Measurements from ENCODE around the gene ATP6V1F. TPM values are rescaled to one million over a fixed set of nuclear protein-coding genes. Genes with fewer than 3 reads are reported as not detected.
A peak's percentile ranks its signal among the peaks of the same experiment; 100 is the strongest.

ATP6V1F gene
- total RNA-seq, 4 donors from 2014 or later, result 67.7 to 101 (median 84.5) TPM

DNA sequence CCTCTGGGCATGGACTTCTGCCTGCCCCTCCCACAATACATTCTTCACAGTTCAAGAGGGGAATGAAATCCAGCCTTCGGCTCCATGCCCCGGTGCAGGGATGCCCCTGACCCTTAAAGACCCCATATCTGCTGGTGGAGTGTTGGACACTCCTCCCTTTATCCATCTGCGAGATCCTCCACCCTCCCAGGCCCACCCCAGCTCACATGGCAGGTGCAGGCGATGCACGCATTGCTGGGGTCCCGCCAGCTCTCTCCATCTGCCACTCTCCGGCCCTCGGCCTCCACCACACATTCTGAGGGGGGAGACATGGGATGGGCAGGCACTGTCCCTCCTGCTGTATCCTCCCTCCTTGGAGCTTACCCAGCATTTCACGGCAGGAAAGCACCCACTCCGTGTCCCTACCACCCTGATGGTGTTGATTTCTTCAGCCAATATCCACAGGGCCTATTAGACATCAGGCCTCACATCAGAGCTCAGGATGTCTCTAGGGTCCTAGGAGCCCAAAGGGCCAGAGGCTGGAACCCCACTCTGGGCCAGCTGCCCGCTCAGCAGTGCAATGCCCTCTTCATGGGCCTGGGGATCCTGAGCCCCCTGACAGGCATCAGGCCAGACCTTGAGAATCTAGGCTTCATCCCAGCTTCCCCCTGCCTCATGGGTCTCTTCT is 18.3 kb downstream of the ATP6V1F start:
- Histone ChIP-seq H3K9me3 (no peaks in the 10 kb centered on the region), H3K36me3 (no peaks in the 10 kb centered on the region)

GRCh38 chr7:128881458-128882125 is 18.9 kb downstream of the ATP6V1F start:
- TF ChIP-seq CTCF (IDR thresholded peaks at IDR 0.05) (no peak), POLR2A (IDR thresholded peaks at IDR 0.05) (no peak), EP300 (IDR thresholded peaks at IDR 0.05) (no peak)
- H3K27me3 ChIP-seq, result peaks cover 9% of the 10 kb centered on the region

More for the DNA sequence above, 18.3 kb downstream of the ATP6V1F start:
- TF ChIP-seq CTCF (IDR thresholded peaks at IDR 0.05) (no peak), EP300 (IDR thresholded peaks at IDR 0.05) (no peak), POLR2AphosphoS5 (IDR thresholded peaks at IDR 0.05) (no peak), POLR2A (IDR thresholded peaks at IDR 0.05) (no peak)
- peaks cover 3% of the 10 kb centered on the region for H3K27me3 ChIP-seq
- peaks cover 0 to 13% (median 0%) of the 10 kb centered on the region in 3 donors for H3K4me1 ChIP-seq
- no peak for ATAC-seq
- WGBS, 2 donors (ENCODE audit: low coverage in 1 of 2), result 46 to 70% methylated on average over 4 to 5 of the region's 11 CpGs
- no peak overlapping the region for H3K27ac ChIP-seq
- no peak overlapping the region for H3K4me3 ChIP-seq

GRCh38 chr7:128882134-128882533 is 19.5 kb downstream of the ATP6V1F start:
- Histone ChIP-seq H3K9me3 (no peaks in the 10 kb centered on the region), H3K4me1 (peaks cover 0 to 13% (median 0%) of the 10 kb centered on the region in 3 donors), H3K27ac (no peak overlapping the region), H3K36me3 (no peaks in the 10 kb centered on the region), H3K4me3 (no peak overlapping the region), H3K27me3 (peaks cover 15% of the 10 kb centered on the region)
- WGBS, 2 donors (ENCODE audit: low coverage in 1 of 2), result 82% methylated on average over 6 to 7 of the region's 8 CpGs
- TF ChIP-seq CTCF (IDR thresholded peaks at IDR 0.05), result no peak
- no peak for TF ChIP-seq POLR2A (IDR thresholded peaks at IDR 0.05)
- TF ChIP-seq EP300 (IDR thresholded peaks at IDR 0.05), result no peak
- no peak for TF ChIP-seq POLR2AphosphoS5 (IDR thresholded peaks at IDR 0.05)
- no peak for ATAC-seq

More at GRCh38 chr7:128881458-128882125, 18.9 kb downstream of the ATP6V1F start:
- ATAC-seq, result no peak
- H3K36me3 ChIP-seq, result no peaks in the 10 kb centered on the region
- peaks cover 0 to 13% (median 0%) of the 10 kb centered on the region in 3 donors for H3K4me1 ChIP-seq
- no peak overlapping the region for H3K27ac ChIP-seq
- WGBS, 2 donors (ENCODE audit: low coverage in 1 of 2), result 78 to 100% methylated on average over 2 to 5 of the region's 10 CpGs
- H3K4me3 ChIP-seq, result no peak overlapping the region
- no peaks in the 10 kb centered on the region for H3K9me3 ChIP-seq

- H3K27me3 ChIP-seq, result peaks cover 15% of the 10 kb centered on the region
- ATAC-seq, result peak; percentile 68
- H3K36me3 ChIP-seq, result no peaks in the 10 kb centered on the region
- H3K27ac ChIP-seq, result no peak overlapping the region
- WGBS, 2 donors (ENCODE audit: low coverage in 1 of 2), result 0 to 18% methylated on average over 5 to 6 of the region's 19 CpGs
- H3K4me3 ChIP-seq, result peak overlapping the region in 1 of 2 donors; percentile 4
- TF ChIP-seq EP300 (IDR thresholded peaks at IDR 0.05) (no peak), CTCF (IDR thresholded peaks at IDR 0.05) (peak in 3 of 4 experiments; percentile 90 to 94 (median 92)), POLR2AphosphoS5 (IDR thresholded peaks at IDR 0.05) (no peak)
- H3K9me3 ChIP-seq, result no peaks in the 10 kb centered on the region
- H3K4me1 ChIP-seq, result peaks cover 0 to 13% (median 0%) of the 10 kb centered on the region in 3 donors
Measured at GRCh38 chr7:128883622-128884448, 21.2 kb downstream of the ATP6V1F start.

All from gastroesophageal sphincter (tissue), 4 donors.